MG63 (cell line): ENCODE measurements around the gene MTIF2. TPM values are rescaled to one million over a fixed set of nuclear protein-coding genes. Genes with fewer than 3 reads are reported as not detected.
"Not testable (repeated sequence)": the region's sequence is repeated elsewhere in the genome, so short reads cannot be mapped to it uniquely, and the experiment has no call there.

Experiments
- DNase-seq: peaks from one replicate; pipeline ENCODE4 v3.0.0-alpha.2; 2020
- H3K27me3 ChIP-seq: fragments of 250-450 bp; sonication (Bioruptor Pico); 2 replicates; pipeline ENCODE4 v1.5.1; 2020; ENCODE audit warnings: mild to moderate bottlenecking, moderate library complexity
- H3K36me3 ChIP-seq: fragments of 250-450 bp; sonication (Bioruptor Pico); 2 replicates; pipeline ENCODE4 v1.5.1; 2020; ENCODE audit warnings: mild to moderate bottlenecking, moderate library complexity
- H3K4me3 ChIP-seq: fragments of 250-450 bp; sonication (Bioruptor Pico); 2 replicates; pipeline ENCODE4 v1.5.1; 2020; ENCODE audit warnings: mild to moderate bottlenecking, moderate library complexity
- H3K9me3 ChIP-seq: fragments of 250-450 bp; sonication (Bioruptor Pico); 2 replicates; pipeline ENCODE4 v1.5.1; 2020; ENCODE audit warnings: mild to moderate bottlenecking, moderate library complexity
- total RNA-seq: library from RNA; depleted of rRNA; stranded (reverse); fragments of >200 nt; shearing (Covaris generic); gene quantifications from 2 replicates; pipeline ENCODE4 v1.2.3, GENCODE V29; 2014; ENCODE audit warnings: low replicate concordance

MTIF2 gene
- total RNA-seq, 1 experiment from 2014 or later: 40.6 TPM

DNA sequence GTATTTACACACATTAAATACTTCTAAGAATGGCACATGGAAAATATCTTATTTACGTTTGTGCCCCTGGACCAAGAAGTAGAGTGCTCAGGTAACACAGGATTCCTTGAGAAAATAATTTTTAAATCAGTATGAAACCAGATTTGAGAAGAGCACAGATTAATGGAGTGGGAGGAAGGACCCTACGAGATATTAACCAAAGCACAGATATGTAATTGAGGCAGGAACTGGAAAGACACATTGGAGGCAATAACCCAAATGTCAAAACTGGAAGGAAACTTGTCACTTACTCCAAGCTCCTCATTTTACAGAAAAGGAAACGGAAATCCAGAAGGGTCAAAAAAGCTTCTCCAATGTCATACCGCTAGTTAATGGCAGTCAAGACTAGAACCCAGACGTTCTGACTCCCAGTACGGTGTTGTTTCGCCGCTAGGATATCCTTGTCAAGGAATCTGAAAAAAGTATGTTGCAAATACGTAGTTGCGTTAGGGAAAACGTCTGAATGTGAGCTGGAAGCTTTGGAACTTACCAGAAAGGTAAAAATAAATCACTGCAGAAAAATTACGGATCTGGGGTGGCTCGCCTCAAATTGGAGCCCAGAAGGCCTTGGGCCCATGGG lies 634 bp downstream of the MTIF2 start:
- peak overlapping the region; percentile 93 for H3K4me3 ChIP-seq
- H3K36me3 ChIP-seq: peaks cover 19% of the 10 kb centered on the region
- DNase-seq: no peak
- H3K27me3 ChIP-seq: no peaks in the 10 kb centered on the region
- H3K9me3 ChIP-seq: no peaks in the 10 kb centered on the region

DNA sequence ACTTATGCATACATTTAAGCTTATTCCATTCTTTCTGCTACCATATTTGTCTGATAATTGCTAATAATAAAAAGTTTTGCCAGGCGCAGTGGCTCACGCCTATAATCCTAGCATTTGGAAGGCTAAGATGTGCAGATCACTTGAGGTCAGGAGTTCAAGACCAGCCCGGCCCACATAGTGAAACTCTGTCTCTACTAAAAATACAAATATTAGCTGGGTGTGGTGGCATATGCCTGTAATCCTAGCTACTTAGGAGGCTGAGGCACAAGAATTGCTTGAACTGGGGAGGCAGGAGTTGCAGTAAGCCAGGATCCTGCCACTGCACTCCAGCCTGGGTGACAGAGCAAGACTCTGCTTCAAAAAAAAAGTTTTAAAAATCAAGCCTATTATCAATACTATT lies 9.4 kb downstream of the MTIF2 start:
- not testable (repeated sequence) for H3K9me3 ChIP-seq, H3K4me3 ChIP-seq, H3K27me3 ChIP-seq, DNase-seq
- peaks cover 34% of the 10 kb centered on the region for H3K36me3 ChIP-seq

DNA sequence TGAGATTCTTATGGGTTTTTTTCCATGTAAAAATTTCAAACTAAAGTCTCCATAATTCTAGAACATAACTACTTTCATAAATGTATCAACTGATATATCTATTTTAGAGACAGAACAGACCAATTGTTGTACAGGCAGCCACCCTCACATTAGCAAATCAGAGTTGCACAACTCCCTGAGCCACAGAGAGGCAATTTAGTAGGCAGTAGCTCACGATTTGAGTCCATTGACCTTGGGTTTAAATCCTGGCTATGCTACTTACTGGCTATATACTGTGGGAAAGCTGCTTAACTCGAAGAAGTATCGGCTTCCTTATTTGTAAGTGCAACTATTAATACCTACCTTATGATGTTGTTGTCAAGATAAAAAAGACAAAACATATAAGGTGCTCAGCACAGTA lies 16.2 kb downstream of the MTIF2 start:
- DNase-seq: no peak
- Histone ChIP-seq H3K4me3 (no peak overlapping the region), H3K9me3 (no peaks in the 10 kb centered on the region), H3K36me3 (peaks cover 28% of the 10 kb centered on the region), H3K27me3 (no peaks in the 10 kb centered on the region)

DNA sequence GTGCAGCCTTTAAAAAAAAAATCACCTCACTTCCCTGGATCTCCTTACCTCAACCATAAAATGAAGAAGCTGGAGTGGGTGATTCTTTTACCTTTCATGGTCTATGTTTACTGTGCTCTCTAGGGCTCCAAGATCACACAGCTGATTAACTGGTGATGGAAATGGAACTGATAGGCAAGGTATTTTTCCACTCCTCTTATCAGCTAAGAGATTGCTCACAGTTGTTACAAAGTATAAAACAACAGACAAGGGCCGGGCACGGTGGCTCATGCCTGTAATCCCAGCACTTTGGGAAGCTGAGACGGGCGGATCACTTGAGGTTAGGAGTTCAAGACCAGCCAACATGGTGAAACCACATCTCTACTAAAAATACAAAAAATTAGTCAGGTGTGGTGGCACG lies 22.0 kb downstream of the MTIF2 start:
- Histone ChIP-seq H3K27me3 (no peaks in the 10 kb centered on the region), H3K4me3 (no peak overlapping the region), H3K36me3 (peaks cover 46% of the 10 kb centered on the region), H3K9me3 (no peaks in the 10 kb centered on the region)
- no peak for DNase-seq

DNA sequence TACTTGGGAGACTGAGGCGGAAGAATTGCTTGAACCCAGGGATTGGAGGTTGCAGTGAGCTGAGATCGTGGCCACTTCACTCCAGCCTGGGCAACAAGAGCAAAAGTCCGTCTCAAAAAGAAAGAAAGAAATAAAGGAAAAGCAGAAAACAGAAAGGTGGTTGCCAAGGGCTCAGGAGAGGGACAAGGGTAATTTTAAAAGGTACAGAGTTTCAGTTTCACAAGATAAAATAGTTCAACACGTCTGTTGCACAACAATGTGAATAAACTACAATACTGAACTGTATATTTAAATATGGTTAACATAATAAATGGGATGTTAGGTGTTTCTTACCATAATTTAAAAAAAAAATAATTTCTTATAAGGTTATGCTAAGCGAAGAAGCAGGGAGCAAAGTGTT lies 23.6 kb downstream of the MTIF2 start:
- Histone ChIP-seq H3K27me3 (no peaks in the 10 kb centered on the region), H3K9me3 (no peaks in the 10 kb centered on the region), H3K36me3 (peaks cover 47% of the 10 kb centered on the region), H3K4me3 (no peak overlapping the region)
- DNase-seq: no peak

DNA sequence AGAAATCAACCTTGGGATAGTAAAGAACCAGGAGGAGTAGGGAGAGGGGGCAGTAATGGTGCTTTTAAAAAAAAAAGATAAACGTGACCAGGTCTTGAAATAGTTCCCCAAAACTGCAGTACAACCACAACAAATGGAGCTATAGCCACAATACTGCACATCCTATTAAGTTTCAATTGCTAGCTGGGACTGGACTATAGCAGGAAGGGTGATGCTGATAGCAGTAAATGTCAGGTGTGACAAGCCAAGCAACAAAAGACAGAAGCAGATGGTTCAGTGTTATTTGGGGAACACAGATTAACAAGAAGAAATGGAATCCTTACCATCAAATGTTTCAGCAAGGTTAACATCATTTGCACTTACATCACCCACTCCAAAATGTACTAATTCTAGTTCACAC lies 26.4 kb downstream of the MTIF2 start:
- no peak for DNase-seq
- Histone ChIP-seq H3K36me3 (peaks cover 50% of the 10 kb centered on the region), H3K4me3 (no peak overlapping the region), H3K9me3 (no peaks in the 10 kb centered on the region), H3K27me3 (no peaks in the 10 kb centered on the region)

DNA sequence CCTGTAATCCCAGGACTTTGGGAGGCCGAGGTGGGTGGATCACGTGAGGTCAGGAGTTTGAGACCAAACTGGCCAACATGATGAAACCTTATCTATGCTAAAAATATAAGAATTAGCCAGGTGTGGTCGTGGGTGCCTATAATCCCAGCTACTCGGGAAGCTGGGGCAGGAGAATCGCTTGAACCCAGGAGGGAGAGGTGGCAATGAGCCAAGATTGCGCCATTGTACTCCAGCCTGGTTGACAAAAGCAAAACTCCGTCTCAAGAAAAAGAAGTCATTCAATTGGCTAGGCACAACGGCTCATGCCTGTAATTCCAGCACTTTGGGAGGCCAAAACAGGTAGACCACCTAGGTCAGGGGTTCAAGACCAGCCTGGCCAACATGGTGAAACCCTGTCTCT lies 27.4 kb downstream of the MTIF2 start:
- not testable (repeated sequence) for H3K4me3 ChIP-seq, DNase-seq, H3K9me3 ChIP-seq, H3K27me3 ChIP-seq
- H3K36me3 ChIP-seq: peaks cover 54% of the 10 kb centered on the region

DNA sequence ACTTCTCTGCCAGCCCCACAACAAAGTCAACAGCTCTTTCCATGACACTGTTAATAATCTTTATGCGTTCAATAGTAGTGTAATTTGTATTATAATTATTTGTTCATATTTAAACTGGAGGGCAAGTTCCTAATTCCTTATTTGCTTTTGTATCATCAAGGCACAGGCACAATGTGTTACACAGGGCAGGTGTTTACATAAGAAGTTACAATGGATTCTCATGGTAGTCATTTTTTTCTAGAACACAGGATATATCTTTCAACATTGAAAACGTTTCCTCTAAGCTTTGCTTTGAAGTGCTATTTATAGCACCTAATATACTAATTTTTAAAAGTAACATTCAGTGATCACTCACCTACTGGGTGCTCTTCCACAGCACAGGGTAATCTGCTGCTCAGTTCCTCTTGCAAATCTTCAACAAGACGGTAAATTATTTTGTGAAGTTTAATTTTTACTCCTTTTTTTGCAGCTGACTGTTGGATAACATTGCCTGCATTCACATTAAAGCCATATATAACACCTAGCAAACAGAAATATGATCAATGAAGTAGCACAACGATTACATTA lies 29.3 kb downstream of the MTIF2 start:
- Histone ChIP-seq H3K36me3 (peaks cover 54% of the 10 kb centered on the region), H3K4me3 (no peak overlapping the region), H3K9me3 (no peaks in the 10 kb centered on the region), H3K27me3 (no peaks in the 10 kb centered on the region)
- no peak for DNase-seq

DNA sequence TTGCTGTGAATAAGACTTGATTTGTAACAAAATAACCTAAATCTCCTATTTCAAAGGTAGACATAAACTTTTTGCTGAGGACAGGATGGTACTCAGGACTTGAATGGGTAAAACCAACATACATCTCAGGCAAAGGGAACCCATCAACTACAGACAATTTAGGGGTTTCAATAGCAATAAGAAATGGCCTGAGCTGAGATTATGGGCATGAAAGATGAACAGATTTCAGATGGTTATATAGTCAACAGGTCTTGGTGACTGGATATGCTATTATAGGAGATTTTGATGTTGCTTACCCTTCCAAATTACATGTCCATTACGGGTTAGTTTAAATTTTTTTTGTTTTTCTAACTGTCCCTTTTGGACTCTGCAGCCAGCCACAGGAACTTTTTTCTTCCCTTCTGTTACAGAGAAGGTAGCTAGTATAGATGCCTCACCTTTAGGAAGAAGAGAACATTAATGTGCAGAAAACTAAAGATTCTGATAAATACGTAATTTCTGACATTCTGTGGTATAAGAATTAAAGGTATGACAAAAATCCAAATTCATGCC lies 32.0 kb downstream of the MTIF2 start:
- Histone ChIP-seq H3K36me3 (peaks cover 58% of the 10 kb centered on the region), H3K9me3 (no peaks in the 10 kb centered on the region), H3K4me3 (no peak overlapping the region), H3K27me3 (no peaks in the 10 kb centered on the region)
- no peak for DNase-seq

DNA sequence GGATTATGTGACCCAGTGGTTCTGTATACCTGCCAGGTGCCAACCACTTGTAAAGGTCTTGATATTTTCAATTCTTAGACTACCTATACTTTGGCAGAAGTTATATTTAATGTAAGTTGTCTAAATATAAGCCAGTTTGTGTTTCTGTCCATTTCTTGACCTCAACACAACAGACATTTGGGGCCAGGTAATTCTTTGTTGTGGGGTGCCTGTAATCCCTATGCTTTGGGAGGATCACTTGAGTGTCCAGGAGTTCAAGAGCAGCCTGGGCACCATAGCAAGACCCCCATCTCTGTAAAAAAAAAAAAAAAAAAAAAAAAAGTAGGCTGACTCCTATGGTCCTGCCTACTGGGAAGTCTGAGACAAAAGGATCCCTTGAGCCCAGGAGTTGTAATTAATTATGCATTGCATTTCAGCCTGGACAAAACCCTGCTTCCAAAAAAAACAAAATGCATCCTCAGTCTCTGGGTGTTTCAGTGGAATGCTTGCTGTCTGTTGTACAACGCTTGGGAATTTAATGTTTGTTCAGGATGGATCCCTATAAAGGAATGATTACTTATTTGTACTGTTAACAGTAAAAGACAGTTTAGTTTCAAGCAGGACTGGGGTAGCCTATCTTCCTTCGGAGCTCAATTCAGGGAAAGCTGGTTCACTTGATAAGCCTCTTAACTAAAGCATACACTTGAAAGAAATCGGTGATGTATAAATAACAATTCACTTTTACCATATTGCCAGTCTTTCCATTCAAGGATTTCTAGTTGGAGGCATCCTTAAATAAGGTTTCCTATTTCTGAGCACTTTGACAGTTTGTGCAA lies 33.1 kb downstream of the MTIF2 start:
- Histone ChIP-seq H3K4me3 (no peak overlapping the region), H3K27me3 (no peaks in the 10 kb centered on the region), H3K36me3 (peaks cover 54% of the 10 kb centered on the region), H3K9me3 (no peaks in the 10 kb centered on the region)
- DNase-seq: no peak

DNA sequence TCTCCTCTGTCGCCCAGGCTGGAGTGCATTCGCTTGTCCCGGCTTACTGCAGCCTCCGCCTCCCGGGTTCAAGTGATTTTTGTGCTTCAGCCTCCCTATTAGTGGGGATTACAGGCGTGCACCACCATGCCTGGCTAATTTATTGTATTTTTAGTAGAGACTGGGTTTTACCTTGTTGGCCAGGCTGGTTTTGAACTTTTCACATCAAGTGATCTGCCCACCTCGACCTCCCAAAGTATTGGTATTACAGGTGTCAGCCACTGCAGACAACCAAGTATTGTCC lies 35.4 kb downstream of the MTIF2 start:
- DNase-seq: no peak
- Histone ChIP-seq H3K36me3 (peaks cover 55% of the 10 kb centered on the region), H3K9me3 (no peaks in the 10 kb centered on the region), H3K27me3 (no peaks in the 10 kb centered on the region), H3K4me3 (peak overlapping the region; percentile 100)

DNA sequence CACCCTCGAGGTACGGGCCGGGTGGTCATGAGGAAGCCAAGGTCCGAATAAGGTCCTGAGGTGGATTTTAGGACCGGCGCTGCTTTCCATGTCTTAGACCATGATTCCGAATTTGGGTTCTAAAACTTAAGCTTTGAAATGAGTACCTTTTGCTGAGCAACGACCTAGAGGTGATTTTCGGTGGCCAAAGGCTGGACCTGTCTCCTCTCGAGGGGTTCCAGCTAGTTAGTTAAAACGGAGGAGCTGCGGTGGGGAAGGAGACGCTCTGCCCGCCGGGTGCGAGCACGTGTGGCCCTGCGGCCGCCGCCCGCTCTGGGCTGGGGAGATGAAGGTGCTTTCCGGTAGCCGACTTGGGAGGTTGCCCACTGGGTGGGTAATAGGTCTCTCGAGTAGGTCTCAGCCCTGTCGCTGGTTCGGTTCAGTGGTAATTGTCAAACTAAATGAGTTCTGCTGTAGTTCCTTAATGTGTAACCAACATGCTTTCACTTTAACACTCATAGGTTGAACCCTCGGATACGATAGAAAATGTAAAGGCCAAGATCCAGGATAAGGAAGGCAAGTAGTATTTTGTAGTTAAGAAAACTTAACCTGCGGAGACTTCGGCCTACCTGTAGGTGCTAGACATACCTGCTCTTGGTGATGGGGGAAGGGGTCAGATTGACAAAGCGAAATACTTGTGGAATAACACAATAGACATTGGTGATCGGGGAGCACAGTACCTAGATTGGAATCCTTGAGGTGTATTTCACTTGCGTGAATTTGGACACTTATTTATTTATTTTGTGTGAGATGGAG lies 36.0 kb downstream of the MTIF2 start:
- peak; percentile 57 for DNase-seq
- H3K9me3 ChIP-seq: no peaks in the 10 kb centered on the region
- H3K27me3 ChIP-seq: no peaks in the 10 kb centered on the region
- H3K36me3 ChIP-seq: peaks cover 56% of the 10 kb centered on the region
- H3K4me3 ChIP-seq: peak overlapping the region; percentile 100

DNA sequence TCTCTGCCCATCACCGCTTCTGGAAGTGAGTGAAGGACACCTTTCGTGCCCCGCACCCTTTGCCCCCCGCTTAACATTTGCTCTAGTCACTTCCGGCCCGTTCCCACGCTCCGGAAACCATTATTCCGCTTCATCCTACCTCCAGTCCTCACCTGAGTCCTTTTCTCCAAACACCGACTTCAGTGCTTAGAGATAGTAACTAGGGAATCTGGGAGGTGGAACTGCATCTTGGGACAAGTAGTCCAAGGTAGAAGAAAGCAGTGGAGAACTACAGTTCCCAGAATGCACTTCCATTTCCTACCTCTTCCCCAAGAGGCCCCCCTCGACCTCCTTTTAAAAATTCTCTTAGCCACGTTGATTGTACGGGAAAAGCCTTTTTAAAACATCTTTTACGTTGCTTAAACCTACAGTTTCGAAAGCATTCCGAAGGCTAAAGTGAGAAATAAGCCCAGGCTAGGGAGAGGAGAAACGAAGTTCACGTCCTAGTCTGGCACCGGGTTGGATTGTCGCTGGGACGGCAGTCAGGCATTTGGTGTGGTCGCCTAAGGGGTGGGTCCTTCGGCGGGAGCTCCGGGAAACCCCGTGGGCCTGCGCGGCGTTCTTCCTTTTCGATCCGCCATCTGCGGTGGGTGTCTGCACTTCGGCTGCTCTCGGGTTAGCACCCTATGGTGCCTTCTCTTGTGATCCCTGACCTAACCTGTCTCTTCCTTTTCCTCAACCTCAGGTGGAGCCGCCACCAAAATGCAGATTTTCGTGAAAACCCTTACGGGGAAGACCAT lies 36.8 kb downstream of the MTIF2 start, which contains the start of the genes CLHC1 and RPS27A:
TSS of gene CLHC1 (minus strand) at position 210 of the 779 bp plus-strand sequence. CDS start 9,882 bp downstream, outside the sequence.
TSS of gene RPS27A (plus strand) at position 605 of the 779 bp plus-strand sequence. CDS start at position 742, 137 bp downstream.
- Histone ChIP-seq H3K9me3 (no peaks in the 10 kb centered on the region), H3K27me3 (no peaks in the 10 kb centered on the region), H3K4me3 (peak within 1 kb of the TSS; percentile 100), H3K36me3 (peaks cover 57% of the 10 kb centered on the region)
- DNase-seq: peak; percentile 89

DNA sequence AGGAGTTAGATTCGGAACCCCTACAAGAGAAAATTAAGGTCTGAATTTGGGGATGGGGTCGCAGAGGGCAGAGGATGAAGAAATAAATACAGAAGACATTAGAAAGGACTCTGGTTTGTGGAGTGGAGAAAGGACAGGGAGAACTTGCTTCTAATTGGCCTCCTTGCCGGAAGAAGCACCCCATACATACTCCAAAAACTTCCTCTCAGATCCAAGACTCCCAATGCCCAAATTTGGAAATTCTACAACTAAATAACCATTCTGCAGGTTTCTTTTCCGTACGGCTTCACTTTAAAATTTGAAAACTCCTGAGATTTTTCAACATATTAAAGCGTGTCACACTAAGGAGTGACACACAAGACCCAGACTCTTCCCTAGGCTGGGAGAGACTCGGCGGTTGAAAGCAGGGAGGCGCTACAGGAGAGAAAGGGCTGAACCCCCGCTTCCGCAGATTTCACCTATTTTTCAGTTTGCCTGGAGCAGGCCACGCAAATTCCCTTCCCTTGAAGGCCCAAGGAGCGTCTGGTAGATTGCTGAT lies 37.4 kb downstream of the MTIF2 start:
- Histone ChIP-seq H3K4me3 (peak overlapping the region; percentile 100), H3K9me3 (no peaks in the 10 kb centered on the region), H3K36me3 (peaks cover 51% of the 10 kb centered on the region), H3K27me3 (no peaks in the 10 kb centered on the region)
- peak; percentile 19 for DNase-seq

DNA sequence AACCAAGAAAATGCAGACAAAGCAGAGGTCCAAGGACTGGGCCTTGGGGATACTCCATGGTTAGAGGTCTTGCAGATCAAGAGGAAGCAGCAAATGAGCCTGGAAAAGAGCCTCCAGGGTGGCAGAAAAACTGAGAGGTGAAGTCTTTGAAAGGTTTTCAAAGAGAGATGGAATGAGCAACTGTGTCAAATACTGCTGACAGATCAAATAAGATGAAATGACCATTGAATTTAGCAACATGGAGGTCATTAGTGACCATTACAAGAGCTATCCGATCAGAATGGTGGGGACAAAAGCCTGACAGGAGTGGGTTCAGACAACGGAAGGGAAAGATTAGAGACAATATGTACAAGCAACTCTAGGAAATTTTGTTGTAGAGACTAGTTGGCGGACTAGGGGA lies 38.5 kb downstream of the MTIF2 start:
- Histone ChIP-seq H3K4me3 (no peak overlapping the region), H3K36me3 (peaks cover 40% of the 10 kb centered on the region), H3K27me3 (no peaks in the 10 kb centered on the region), H3K9me3 (no peaks in the 10 kb centered on the region)
- DNase-seq: no peak

DNA sequence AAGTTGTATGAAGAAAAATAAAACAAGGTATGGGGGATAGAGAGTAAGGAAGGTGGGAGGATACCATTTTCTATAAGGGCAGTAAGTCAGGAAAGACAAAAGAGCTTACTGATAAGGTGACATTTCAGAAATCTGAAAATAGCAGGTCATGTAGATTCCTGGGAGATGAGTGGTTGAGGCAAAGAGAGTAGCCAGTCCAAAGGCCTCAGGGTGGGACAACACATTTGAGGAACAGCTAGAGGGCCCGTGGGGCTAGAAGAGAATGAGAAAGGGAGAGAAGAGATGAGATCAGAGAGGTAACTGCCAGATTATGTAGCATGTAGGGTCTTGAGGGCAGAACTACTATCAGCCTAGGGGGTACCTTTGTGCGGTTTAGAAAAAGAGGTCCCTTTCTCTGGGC lies 39.8 kb downstream of the MTIF2 start:
- Histone ChIP-seq H3K9me3 (no peaks in the 10 kb centered on the region), H3K36me3 (peaks cover 28% of the 10 kb centered on the region), H3K27me3 (no peaks in the 10 kb centered on the region), H3K4me3 (no peak overlapping the region)
- no peak for DNase-seq
